22Rv1 (cell line): ENCODE measurements around the gene PYDC2.

Experiments used
- H3K27ac ChIP-seq: fragments of 450-650 bp; 2 replicates; pipeline ENCODE4 v1.5.1; 2017
- CTCF ChIP-seq: fragments of 450-650 bp; IDR thresholded peaks from 2 replicates; pipeline ENCODE4 v1.5.1; 2017; ENCODE audit warnings: mild to moderate bottlenecking
- ZFX ChIP-seq: fragments of 450-650 bp; IDR thresholded peaks from 2 replicates; pipeline ENCODE4 v1.6.1; 2017; ENCODE audit warnings: antibody characterized with exemption, borderline replicate concordance

PYDC2 gene

DNA sequence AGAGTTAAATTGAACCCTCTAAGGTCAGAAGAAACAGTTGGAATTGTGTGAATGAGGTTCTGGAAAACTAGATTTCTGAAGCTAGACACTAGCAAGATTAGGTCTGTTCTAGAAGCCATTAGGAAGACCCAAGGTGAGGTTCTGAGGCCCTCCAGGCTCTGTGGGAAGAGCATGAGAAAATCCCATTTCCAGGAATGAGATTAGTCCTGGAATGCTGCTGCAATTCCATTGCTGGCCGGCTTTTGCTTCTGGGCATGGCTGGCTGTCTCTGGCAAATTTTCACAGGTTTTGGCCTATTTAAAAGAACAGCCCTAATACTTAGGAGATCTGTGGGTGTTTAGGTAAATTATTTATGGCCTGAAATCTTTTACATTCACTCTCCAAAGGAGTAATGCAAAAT, 26.9 kb upstream of the PYDC2 start:
- no peak for TF ChIP-seq CTCF
- no peak for TF ChIP-seq ZFX
- H3K27ac ChIP-seq, result no peak overlapping the region

GRCh38 chr3:191435981-191436380, 25.0 kb upstream of the PYDC2 start:
- TF ChIP-seq CTCF, result no peak
- TF ChIP-seq ZFX, result no peak
- no peak overlapping the region for H3K27ac ChIP-seq

DNA sequence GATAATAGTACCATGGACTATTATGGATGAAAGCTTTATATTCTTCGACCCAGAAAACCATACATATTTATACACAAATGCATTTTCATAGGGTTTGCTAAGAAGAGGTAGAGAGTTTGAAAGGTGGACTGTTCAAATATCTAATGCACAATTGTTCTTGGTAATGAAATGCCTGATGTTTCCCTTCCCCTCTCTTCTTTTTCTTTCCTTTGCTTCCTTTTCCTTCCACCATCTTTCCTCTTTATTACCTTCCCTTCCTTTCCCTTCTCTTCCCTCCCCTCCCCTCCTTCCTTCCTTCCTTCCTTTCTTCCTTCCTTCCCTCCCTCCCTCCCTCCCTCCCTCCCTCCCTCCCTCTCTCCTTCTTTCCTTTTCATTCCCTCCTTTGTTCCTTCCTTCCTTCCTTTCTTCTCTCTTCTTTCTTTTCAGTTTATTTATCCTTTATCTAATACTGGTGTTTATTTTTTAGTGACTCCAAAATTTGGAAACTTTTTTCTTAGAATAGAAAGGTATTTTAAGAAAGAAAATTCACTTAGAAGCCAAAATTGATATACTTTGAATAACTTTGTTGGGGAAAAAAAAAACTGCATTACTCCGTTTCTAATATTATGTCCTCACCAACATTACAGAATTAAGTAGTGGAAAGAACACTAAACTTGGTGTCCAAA, 22.7 kb upstream of the PYDC2 start:
- TF ChIP-seq ZFX (no peak), CTCF (no peak)

GRCh38 chr3:191440532-191440931, 20.4 kb upstream of the PYDC2 start:
- TF ChIP-seq CTCF, result no peak
- no peak for TF ChIP-seq ZFX
- no peak overlapping the region for H3K27ac ChIP-seq

More for the DNA sequence above, 22.7 kb upstream of the PYDC2 start:
- H3K27ac ChIP-seq, result no peak overlapping the region

- H3K27ac ChIP-seq, result no peak overlapping the region
- TF ChIP-seq CTCF (no peak), ZFX (no peak)
These were observed 19.3 kb upstream of the PYDC2 start for GRCh38 chr3:191441687-191442086.

DNA sequence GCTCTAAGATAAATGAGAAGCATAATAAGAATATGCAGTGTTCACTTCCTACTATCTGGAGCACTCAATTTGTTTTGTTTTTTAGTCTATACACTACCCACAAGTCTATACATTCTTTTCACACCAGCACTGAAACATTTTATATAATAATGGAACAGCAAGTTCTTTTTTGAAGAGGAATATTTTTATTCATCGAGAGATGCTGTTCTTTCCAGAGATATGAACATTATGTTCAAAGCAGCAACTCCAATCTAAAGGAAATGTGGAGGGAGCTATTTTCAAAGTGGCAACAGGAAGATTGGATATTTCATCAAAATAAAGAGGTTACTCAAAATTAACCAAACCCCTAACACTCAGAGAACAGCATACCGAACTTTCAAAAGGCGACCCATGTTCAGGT, 16.4 kb upstream of the PYDC2 start:
- H3K27ac ChIP-seq, result no peak overlapping the region
- TF ChIP-seq CTCF (no peak), ZFX (no peak)

DNA sequence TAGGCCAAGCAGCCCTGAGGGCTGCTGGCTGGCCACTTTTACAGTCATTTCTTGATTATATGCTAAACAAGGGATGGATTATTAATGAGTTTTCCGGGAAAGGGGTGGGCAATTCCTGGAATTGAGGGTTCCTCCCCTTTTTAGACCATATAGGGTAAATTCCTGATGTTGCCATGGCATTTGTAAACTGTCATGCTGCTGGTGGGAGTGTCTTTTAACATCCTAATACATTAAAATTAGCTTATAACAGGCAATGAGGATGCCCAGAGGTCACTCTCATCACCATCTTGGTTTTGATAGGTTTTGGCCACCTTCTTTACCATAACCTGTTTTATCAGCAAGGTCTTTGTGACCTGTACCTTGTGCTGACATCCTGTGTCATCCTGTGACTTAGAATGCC, 11.7 kb upstream of the PYDC2 start:
- H3K27ac ChIP-seq, result no peak overlapping the region
- TF ChIP-seq CTCF (no peak), ZFX (no peak)
